GM19372 (cell line): ENCODE data around the gene NKAIN2.
"Not testable (repeated sequence)": the region's sequence is repeated elsewhere in the genome, so short reads cannot be mapped to it uniquely, and the experiment has no call there.

Experiments
- ATAC-seq: cut with Tn5 transposase; IDR thresholded peaks from one replicate; pipeline ENCODE4 v1.9.1; 2021; ENCODE audit warnings: mild to moderate bottlenecking, low read depth, moderate library complexity; ENCODE audit not compliant: unreplicated experiment

NKAIN2 gene

DNA sequence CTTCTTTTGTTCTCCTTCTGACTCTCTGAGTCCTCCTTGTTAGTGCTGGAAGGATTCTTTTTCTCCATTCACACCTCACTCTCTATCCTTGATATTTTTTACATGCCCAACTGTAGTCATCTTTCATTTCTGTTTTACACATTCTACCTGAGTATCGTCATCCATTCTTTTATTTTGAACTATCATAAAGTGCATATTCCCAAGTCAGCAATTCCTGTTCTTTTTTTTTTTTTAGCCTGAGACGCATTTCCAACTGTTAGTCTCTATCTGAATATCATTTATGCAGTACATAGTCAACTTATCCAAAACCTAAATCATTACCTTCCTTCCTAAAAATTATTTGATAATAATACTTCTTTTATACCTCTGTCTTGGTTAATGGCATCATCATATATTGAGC lies 207.5 kb downstream of the NKAIN2 start:
- ATAC-seq = no peak

DNA sequence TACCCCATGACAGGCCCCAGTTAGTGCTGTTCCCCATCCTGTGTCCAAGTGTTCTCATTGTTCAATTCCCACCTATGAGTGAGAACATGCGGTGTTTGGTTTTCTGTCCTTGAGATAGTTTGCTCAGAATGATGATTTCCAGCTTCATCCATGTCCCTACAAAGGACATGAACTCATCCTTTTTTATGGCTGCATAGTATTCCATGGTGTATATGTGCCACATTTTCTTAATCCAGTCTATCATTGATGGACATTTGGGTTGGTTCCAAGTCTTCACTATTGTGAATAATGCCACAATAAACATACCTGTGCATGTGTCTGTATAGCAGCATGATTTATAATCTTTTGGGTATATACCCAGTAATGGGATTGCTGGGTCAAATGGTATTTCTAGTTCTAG lies 218.4 kb downstream of the NKAIN2 start:
- not testable (repeated sequence) for ATAC-seq

DNA sequence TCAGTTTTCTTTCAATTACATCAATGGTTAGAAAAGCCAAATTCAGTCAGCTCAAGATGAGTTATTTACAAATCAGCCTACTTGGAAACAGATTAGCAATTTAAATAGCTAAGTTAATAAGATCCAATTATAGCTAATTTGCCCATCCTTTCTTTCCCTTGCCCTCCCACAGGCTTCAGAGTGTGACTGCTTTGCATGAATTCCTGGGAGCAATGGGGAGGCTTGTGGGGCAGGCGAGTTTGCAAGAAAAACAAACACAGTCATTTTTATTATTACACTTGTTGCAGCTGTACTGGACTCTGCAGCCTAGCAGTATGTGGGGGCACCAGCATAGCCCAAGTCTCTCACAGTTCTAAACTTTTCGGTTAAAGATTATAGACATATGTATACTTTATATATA lies 219.0 kb downstream of the NKAIN2 start:
- ATAC-seq = no peak

DNA sequence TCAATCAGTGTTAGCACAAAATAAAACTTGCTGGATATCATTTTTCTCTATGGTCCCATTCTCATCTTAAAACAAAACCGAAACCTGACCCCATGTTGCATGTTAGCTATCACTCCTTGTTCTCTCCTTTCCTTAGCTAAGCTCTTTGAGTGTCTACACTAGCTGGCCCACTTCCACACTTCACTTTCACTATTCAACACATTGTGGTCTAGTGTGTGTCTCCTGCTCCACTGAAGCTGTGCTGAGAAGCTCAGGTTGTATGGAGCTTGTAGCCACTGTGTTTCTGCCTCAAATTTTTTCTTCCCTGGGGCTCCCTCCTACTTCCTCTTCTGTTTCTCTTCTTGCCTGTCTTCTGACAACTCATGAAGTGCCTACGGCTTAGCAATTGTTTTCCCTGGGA lies 223.0 kb downstream of the NKAIN2 start:
- ATAC-seq = no peak

DNA sequence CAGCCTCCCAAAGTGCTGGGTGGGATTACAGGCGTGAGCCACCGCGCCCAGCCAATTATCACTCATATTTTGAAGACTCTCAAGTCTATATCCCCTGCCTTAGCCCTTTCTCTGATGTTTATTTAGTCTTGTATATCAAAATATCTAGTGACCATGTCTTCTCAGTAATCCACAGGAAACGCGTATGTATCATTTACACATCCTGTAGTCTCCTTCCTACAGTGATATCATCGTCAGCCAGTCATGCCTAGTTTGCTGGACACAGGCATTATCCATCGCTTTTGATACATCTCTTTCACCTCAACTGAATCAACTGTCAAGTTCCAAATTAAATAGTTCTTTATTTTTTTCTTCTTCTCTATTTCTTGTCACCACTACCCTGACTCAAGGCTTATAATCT lies 223.7 kb downstream of the NKAIN2 start:
- ATAC-seq = no peak

DNA sequence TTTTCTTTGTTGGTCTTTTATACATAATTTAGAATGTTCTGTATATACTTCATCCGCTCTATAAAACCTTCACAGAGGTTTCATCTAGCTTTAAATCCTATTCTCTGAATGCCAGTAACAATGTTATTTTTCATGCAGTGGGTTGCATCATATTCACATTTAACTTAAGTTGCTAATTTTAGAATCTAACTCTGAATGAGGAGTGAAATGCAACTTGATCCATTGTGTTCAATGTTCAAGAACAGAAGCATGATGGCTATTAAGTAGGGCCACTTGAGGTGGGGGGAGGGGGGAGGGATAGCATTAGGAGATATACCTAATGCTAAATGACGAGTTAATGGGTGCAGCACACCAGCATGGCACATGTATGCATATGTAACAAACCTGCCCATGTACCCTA lies 224.5 kb downstream of the NKAIN2 start:
- no peak for ATAC-seq

DNA sequence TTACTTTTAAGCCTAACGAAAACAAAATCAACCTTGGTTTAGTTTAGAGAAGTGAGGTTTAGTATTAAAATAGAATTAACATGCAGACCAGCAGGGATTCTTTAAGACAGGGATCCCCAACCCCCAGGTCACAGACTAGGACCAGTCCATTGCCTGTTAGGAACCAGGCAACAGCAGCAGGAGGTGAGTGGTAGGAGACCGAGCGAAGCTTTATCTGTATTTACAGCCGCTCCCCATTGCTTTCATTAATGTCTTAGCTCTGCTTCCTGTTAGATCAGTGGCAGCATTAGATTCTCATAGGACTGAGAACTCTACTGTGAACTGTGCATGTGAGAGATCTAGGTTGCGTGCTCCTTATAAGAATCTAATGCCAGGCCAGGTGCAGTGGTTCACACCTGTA lies 225.9 kb downstream of the NKAIN2 start:
- no peak for ATAC-seq

DNA sequence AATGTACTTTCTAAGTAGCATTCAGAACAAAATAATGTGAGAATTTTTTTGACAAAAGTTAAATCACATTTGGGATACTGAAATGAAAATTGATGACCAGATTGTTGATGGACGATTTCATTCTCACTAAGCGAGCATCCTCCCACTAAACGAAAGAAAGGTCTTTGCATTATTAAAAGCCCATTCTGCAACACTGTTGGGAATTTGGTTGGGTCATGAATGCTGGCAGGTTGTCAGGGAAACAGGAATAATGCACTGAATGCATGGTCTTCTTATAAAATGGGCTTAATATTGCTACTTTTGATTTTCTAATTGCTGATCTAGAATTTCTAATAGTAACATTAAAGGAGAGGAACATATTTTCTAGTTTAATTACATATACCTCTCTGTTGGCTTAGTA lies 229.8 kb downstream of the NKAIN2 start:
- no peak for ATAC-seq

DNA sequence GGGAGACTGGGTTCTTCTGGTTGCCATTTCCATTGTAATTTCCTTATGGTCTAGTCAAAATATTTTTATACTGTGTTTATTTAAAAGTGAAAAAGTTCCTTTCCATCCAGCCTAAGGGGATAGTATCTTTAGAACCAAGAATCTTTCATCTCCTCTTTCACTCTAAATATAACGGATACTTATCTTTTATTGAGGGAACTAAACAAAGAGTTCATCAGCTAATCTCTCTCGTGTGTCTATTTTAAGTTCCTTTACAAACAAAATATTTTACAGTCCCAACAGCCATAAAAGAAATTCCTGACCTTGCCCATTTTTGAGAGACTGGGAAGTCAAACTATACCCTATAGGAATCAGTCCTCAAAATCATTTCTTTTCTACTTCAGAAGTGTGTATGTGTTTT lies 232.7 kb downstream of the NKAIN2 start:
- ATAC-seq = no peak

DNA sequence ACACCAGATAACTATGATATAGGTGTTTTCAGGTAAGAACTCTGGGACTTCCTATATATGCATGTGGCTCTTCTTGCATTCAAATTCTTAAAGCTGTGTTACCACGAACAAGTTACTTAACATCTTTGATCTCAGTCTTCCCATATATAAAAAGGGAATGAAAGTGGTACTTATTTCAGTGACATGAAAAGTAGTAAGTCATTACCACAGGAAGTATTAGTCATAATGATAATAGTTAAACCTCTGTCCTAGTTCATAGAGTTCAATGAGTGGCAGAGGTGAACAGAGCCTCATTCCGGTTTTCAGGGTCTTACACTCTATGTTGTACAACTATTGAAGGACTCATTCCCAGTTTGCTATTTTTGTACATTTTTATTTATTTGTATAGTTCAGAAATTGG lies 237.0 kb downstream of the NKAIN2 start:
- ATAC-seq = no peak

DNA sequence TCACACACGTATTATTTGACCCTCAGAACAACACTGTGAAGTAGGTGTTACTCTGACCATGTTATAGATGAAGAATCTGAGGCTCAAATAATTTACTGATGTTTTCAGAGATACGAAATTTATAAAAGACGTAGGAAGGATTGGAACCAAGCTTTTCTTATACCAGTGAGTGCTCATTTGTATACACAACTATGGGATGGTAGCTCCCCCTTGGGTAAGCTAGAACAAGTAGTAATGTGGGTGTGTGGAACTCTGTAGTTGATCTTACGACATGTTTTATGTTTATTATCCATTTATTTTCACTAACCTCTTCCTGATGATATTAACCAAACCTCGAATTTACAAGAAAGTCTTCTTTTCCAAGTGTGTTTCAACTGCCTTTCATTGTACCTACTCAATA lies 248.5 kb downstream of the NKAIN2 start:
- no peak for ATAC-seq

DNA sequence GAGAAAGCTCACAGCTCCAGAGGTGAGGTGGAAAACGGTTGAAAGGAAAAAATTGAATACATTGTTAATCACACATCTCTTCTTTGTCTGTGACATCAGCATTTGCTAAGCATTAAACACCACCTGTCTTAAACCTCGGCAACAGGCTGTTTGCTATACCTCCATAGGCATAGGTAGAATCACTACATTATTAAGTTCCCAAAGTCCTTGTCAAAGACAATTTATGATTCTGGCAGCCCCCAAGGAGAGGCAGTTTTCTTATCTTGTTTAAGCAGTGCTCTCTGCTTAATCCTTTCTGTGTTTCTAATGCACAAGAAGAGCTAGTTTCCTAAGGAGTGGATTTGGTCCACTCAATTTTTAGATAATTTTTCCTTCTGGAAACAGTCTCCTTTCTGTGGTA lies 249.7 kb downstream of the NKAIN2 start:
- no peak for ATAC-seq

DNA sequence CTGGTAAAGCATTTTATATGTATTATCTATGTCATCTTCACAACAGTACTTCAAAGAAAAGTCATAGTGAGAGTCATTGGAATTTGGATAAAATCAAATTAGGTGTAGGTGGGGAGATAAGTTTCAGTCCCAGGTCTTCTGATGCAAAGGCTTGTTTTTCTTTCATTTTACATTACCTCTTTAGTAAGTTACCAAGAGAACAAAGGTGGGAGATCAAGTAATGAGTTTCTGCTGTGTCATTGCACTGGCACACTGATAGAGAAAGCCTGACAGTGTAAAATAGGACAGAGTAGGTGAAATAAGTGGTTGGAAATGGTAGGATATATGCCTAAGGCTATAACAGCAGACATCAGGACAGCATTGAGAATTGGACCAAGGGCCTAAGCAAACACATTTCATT lies 250.4 kb downstream of the NKAIN2 start:
- no peak for ATAC-seq

DNA sequence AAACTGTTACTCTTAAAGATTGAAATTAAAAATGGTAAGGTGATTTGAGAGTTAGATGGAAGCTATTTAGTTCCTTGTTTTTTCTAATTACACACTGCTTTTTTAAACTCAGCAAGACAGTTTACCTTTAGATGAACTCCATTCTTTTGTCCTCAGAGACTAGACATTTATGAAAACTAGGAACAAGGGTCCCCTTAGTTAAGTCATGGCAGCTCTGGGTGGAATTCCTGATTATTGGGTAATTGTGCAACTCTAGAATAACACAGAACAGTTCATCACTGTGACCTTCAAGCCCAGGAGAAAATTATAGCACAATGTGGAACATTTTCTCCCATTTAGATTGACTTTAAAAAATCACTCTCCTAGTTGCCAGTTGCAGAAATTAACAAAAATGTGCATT lies 251.7 kb downstream of the NKAIN2 start:
- ATAC-seq = no peak

DNA sequence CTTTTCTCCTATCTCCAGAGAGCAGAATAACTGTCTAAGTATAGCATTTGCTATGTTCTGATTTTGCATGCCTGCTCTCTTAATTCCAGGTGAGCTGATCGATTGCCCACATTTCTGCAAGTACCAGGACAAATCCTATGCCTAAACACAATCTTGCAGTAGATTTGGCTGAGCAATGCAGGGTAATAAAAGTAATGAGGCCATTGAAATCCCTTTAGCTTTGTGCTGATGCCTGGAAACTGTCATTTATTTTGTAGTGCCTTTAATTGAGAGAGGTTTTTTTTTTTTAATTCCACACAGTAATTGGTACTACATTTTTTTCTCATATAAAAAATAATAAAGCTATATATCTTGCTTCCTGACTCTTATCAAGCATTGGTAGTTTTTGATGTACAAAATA lies 252.3 kb downstream of the NKAIN2 start:
- no peak for ATAC-seq

DNA sequence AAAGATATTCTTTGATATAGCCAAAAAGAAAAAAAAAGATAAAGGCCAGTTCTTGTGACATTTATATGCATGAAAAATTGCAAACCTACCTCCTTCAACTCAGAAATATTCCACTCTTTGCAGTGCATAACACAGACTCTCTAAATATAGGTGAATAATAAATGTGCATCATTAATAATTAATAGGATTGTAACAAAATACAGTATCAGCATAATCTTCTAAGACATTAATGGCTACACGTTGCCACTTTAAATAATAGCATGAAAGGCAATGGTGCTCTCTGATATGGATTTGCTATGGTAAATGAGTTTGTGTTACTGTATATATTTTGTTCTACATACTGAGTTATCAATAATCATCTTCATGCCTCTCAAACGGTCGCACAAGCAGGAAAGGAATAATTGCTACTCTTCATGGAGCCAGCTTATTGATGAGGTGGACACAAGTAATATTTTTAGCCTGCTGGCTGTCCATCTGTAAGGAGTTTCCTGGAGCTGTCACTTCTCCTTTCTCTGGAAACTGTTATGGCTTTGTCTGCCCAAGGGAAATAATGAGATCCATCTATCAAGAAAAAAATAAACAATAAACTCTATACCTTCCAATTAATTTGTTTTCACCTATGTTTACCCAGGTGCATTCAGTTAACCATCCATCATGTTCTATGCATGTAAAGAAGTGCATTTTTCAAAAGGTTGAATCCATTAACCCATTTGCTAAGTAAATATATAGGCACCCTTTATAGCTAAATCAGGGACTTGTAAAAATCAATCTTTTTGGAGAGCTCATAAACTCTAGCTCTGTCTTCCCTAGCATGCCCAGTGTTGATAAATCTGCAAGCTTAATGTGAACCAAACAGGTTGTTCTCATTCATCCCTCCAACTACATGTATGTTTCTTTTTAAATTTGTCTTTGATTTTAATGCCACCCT lies 253.0 kb downstream of the NKAIN2 start:
- no peak for ATAC-seq

DNA sequence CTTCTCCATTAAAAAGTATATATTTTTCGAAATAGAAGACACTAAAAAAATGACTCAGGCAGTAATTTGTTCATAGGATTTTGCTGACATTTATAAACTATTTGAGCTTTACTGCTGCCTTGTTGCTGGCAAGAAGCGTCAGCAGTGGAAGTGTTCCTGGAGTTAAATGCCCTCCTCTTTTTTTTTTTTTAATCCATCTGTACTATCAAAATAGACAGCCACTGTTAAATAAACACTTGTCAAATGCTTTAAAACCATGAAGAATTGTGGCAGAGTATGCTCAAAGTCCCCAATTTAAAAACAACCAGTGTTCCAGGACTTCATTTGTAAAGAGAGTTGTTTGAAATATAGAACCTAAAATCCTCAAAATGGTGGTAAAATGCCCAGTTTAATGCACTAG lies 253.8 kb downstream of the NKAIN2 start:
- ATAC-seq = no peak

DNA sequence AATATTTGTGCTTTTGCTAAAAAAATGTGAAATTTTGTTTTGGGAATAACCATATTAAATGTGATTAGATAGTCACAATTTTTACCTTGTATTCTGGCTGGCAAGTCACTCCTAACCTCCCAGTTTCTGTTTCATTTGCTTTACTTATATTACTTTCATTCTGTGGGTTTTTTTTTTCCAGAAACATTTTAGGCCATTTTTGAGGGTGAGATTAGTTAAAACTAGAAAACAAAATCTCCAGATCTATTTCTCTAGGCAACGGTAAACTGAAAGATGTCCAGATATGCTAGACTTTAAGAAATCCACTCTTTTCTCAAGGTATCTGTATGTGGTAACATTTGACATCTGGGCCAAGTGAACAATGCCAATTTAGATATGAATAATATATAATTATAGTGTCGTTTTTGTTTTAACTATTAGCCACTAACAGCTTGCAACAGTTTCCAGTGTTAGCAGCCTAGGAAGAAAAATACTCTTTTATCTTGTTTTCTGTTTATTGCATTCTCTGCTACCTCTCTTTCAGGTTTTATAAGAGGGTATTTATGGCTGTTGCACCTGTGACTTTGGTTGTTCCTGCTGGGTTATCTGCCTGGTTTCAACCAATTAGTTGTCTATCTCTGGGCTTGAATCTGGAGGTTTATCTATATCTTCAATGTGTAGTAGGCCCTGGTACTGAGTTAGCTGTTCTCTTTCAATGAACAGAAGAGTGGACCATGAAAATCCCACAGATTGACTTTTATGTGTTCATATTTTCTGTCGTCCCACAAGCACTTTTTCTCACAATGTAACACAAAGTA lies 260.9 kb downstream of the NKAIN2 start:
- ATAC-seq = no peak

DNA sequence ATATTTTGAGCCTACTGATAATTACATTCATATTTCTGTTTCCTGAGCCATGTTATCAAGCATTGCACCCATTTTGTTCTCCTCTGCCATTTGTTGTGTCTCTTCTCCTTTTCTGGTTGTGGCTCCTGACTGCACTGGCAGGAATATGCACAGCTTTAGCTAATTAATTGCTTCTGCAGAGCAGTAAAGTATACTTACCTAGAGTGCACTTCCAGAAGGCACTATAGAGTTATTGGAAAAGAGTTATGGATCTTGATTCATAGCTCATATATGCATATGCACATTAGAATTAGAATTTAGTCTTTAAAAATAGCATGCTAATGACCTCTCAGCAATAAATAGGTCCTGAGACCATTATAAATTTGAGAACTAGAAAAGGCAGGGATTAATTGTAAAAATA lies 262.6 kb downstream of the NKAIN2 start:
- no peak for ATAC-seq

DNA sequence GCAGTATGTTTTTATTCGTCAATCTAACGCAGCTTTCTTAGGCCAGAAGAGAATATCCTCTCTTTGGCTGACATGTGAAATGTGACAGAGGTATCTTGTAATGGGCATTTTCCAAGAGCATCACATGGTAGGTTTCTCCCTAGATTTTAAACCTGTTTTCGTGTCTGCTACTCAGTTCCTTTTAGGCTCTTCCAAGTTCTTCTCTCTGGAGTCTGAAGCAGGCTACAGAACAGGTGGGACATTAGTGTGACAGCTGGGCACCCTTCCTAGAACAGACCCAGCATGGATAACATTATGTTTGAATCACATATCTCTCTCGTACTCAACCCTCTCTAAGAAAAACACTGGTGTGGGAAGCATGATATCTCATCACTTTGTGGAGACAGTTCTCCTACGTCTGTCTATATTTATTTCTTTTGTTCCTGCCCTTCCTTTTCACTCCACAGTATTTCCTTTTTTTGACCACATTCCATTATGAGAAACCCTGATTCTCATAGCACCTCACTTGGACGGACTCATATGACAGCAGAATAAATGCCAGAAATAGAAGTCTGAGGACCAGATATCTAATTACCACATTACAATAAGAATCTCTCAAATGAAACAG lies 263.4 kb downstream of the NKAIN2 start:
- no peak for ATAC-seq

DNA sequence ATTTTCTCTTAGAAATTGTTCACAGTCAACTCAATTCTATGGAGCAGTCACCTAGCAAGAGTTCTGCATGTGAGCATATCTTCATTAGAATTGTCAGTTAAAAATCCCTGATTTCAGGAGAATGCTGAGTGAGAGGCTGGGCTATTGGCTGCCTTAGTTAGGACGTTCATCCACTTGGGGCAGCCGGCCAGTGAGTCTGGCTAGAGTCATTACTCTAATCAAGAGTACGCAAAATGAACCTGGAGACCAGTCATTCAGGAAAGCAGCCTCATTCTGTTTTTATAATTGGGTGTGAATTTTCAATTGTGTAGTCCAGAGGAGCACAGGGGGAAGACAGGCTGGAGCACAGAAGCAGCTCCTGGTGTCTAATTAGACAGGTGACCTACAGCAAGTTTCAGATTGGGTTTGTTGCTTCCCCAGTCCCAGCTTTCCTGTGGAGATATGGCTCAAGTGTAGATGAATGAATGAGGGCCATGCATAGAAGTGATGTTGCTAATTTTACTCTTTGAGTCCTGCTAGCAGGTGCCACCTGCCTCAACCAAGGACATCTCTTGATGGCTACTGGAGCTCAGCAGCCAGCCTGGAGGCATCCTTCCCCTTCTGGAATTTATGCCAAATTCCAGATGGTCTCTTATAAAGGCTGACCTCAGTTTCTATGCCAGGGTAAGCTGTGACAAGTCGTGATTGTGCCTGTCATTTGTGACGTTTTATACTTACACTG lies 265.7 kb downstream of the NKAIN2 start:
- ATAC-seq = no peak
